GM10248 (cell line): ENCODE data around the gene PNMA1.

Experiments
- CTCF ChIA-PET: fragments of 300-600 bp; sonication (Branson Sonifier 250); formaldehyde crosslinking; extraction: SDS; loops from one replicate; lab custom pipeline; 2021; ENCODE audit warnings: antibody characterized with exemption; lab: Yijun Ruan, JAX
- POLR2A ChIA-PET: fragments of 350-650 bp; sonication (Branson Sonifier 250); formaldehyde crosslinking; extraction: SDS; loops from one replicate; lab custom pipeline; 2020; ENCODE audit warnings: antibody characterized with exemption; lab: Yijun Ruan, JAX
- DNase-seq: peaks from one replicate; pipeline ENCODE4 v3.0.0; 2012; ENCODE audit errors: extremely low spot score
- TF ChIP-seq, protein P1 (sequence below): IDR thresholded peaks from 2 replicates; pipeline ENCODE4 v1.5.1; 2012; ENCODE audit warnings: mild to moderate bottlenecking, low read depth; ENCODE audit errors: extremely low read depth, missing control alignments, control extremely low read depth

Gene PNMA1

DNA sequence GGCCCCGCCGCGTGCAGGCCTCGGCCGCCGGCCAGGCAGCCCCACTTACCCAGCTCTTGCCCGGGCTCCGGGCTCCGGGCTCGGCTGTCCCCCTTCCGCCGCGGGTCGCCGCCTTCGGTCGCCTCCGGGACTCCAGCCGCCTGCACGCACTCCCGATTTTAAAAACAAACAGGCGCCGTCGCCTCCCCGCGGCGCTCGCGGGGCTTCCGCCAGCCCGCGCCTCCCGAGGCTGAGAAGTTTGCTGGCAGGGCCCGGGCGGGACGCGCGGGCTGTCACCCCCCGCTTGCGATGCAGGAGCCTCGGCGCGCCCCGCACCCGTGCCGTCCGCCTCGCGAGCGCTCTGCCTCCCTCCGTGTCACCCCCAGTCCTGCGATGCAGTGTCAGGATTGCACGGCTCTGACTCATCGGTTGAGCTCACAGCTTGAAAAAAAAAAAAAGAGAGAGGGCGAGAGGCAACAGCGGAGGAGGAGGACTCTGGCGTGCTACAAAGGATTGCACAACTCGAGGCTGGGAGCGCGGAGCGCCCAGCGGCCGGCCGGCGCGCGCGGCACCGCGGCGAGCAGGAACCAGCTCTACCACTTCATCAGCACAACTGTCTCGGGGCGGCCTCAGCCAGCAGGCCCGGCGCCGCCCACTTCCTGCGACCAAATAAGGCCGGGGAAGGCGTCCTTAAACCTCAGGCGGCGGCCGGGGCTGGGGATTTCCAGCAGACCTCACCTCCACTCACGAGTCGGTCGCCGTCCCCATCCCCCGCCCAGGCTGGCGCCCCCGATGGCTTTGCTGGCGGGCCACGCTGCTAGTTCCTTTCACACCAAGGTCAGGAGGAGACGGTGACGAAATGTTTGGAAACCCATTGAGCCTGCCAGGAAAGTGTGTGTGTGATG is 45.8 kb upstream of the PNMA1 start:
- TF ChIP-seq, protein P1, sequence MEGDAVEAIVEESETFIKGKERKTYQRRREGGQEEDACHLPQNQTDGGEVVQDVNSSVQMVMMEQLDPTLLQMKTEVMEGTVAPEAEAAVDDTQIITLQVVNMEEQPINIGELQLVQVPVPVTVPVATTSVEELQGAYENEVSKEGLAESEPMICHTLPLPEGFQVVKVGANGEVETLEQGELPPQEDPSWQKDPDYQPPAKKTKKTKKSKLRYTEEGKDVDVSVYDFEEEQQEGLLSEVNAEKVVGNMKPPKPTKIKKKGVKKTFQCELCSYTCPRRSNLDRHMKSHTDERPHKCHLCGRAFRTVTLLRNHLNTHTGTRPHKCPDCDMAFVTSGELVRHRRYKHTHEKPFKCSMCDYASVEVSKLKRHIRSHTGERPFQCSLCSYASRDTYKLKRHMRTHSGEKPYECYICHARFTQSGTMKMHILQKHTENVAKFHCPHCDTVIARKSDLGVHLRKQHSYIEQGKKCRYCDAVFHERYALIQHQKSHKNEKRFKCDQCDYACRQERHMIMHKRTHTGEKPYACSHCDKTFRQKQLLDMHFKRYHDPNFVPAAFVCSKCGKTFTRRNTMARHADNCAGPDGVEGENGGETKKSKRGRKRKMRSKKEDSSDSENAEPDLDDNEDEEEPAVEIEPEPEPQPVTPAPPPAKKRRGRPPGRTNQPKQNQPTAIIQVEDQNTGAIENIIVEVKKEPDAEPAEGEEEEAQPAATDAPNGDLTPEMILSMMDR, result no peak
- peak; percentile 92 for DNase-seq
- ChIA-PET POLR2A (interaction anchor here (0.5 to 3.7 kb wide), 10 partner anchors 8 to 1738 kb away, joined by 3 to 44 read pairs (median 4); partner anchors contain the start of gene ZNF410), CTCF (interaction anchor here (0.6 to 9.4 kb wide), 9 partner anchors 8 to 69 kb away, joined by 3 to 102 read pairs (median 22); no protein-coding TSS in a partner anchor)

- ChIA-PET CTCF (interaction anchor here (1.2 to 9.4 kb wide), 11 partner anchors 9 to 70 kb away, joined by 3 to 102 read pairs (median 17); no protein-coding TSS in a partner anchor), POLR2A (interaction anchor here (0.5 to 3.7 kb wide), 8 partner anchors 9 to 1739 kb away, joined by 3 to 44 read pairs (median 4); no protein-coding TSS in a partner anchor)
- DNase-seq, result no peak
- TF ChIP-seq, protein P1, result peak; percentile 38
These were observed 45.1 kb upstream of the PNMA1 start for GRCh38 chr14:73759183-73759713.

DNA sequence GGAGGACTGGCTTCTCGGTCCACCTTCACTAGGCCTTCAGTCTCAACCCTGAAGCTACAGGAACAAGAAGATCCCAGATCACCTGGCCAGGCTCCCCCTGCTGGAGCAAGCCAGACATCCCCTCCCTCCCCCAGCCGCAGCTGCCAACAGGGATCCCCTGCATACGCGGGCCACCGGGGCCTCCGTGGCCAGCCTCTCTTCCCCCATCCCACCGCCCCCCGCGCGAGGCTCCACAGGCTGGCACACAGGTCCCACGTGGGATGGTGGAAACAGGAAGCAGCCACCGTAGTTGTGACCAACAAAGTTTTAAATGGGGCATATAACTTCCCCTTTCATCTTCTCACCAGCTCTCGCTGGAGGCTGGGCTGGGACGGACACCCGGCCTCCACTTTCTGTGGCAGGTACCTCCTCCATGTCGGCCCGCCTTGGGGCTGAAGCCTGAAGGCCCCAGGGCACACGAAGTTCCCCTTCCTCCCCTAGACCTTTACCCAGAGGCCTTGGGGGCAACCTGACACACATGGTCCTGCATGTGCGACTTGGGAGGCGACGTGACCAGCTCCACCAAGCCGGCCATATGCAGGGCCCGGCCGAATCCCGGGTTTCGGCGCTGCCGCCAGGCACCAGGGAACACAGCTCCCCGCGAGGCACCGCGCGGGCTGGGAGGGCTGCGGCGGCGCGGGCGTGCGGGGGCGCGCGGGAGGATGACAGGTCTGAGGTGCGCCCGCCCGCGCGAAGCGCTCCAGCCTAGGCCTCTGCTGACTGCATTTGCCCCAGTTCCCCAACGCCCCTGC is 44.4 kb upstream of the PNMA1 start:
- TF ChIP-seq, protein P1, result peak; percentile 62
- ChIA-PET POLR2A (interaction anchor here (0.5 to 3.7 kb wide), 10 partner anchors 9 to 237 kb away, joined by 3 to 44 read pairs (median 4); partner anchors contain the start of gene PTGR2), CTCF (interaction anchor here (0.6 to 9.4 kb wide), 15 partner anchors 9 to 123 kb away, joined by 3 to 102 read pairs (median 5); no protein-coding TSS in a partner anchor)
- peak; percentile 64 for DNase-seq

GRCh38 chr14:73757876-73758391 is 43.8 kb upstream of the PNMA1 start:
- POLR2A ChIA-PET, result interaction anchor here (0.5 to 3.7 kb wide), 9 partner anchors 9 to 236 kb away, joined by 3 to 44 read pairs (median 6); partner anchors contain the start of gene PTGR2
- TF ChIP-seq, protein P1, result no peak
- DNase-seq, result no peak

DNA sequence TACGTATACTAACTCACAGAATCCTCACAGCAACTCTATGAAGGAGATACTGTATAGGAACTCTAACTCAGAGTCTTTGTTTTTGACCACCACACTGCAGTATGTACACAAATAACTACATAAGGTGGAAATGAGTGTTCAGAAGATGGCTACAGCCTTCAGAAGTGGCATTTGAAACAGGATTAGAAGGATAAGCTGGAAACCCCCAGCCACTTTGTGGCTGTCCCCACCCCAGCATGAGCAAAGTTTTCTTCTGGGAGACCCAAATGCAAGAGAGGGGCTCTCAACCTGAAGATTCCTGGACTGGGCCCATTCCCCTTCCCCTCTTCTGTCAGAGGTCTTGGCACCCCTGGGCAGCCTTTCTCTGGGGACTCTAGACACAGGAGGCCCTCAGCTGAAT is 43.2 kb upstream of the PNMA1 start:
- ChIA-PET CTCF (interaction anchor here (1.1 to 9.4 kb wide), 12 partner anchors 8 to 68 kb away, joined by 4 to 102 read pairs (median 13); no protein-coding TSS in a partner anchor), POLR2A (interaction anchor here (0.5 to 3.7 kb wide), 4 partner anchors 9 to 14 kb away, joined by 6 to 44 read pairs (median 8); no protein-coding TSS in a partner anchor)
- DNase-seq, result no peak
- TF ChIP-seq, protein P1, result no peak

More at GRCh38 chr14:73757876-73758391, 43.8 kb upstream of the PNMA1 start:
- CTCF ChIA-PET, result interaction anchor here (0.6 to 9.4 kb wide), 16 partner anchors 9 to 123 kb away, joined by 3 to 102 read pairs (median 5); no protein-coding TSS in a partner anchor
